DOHH2 (cell line): ENCODE data around the gene UACA.

ENCODE experiments used
- EZH2phosphoT487 ChIP-seq: fragments of 200-600 bp; sonication (generic); IDR thresholded peaks from 2 replicates; pipeline ENCODE4 v1.6.1; 2017; ENCODE audit warnings: borderline replicate concordance, mild to moderate bottlenecking, antibody characterized with exemption, low read length, moderate library complexity, mixed read lengths
- TF ChIP-seq, protein P1 (sequence below): fragments of 200-600 bp; sonication (generic); IDR thresholded peaks from one replicate; pipeline ENCODE4 v1.5.1; 2014; ENCODE audit warnings: antibody characterized with exemption, mild to moderate bottlenecking, low read depth, low read length; ENCODE audit not compliant: poor library complexity, severe bottlenecking

DNA sequence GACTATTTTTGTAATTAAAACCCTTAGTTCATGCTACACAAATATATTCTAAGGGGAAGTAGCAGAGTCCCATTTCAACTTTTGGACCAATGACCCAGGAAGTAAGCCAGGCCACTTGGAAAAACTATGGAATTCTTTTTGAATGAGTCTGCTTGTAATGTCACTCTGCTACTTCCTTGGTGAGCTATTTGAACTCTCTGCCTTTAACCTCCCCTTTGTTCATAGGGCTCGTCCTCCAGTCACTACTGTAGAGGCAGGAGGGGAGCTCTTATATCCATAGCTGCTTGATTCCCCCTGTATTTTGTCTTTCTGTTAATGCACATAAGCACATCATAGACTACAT lies 119.6 kb downstream of the UACA start:
- TF ChIP-seq, protein P1, sequence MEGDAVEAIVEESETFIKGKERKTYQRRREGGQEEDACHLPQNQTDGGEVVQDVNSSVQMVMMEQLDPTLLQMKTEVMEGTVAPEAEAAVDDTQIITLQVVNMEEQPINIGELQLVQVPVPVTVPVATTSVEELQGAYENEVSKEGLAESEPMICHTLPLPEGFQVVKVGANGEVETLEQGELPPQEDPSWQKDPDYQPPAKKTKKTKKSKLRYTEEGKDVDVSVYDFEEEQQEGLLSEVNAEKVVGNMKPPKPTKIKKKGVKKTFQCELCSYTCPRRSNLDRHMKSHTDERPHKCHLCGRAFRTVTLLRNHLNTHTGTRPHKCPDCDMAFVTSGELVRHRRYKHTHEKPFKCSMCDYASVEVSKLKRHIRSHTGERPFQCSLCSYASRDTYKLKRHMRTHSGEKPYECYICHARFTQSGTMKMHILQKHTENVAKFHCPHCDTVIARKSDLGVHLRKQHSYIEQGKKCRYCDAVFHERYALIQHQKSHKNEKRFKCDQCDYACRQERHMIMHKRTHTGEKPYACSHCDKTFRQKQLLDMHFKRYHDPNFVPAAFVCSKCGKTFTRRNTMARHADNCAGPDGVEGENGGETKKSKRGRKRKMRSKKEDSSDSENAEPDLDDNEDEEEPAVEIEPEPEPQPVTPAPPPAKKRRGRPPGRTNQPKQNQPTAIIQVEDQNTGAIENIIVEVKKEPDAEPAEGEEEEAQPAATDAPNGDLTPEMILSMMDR: no peak
- no peak for TF ChIP-seq EZH2phosphoT487
